Spleen (tissue), 11 donors: Measurements from ENCODE around the gene TRIM25. TPM values are rescaled to one million over a fixed set of nuclear protein-coding genes. Genes with fewer than 3 reads are reported as not detected.

Experiments used
- DNase-seq: peaks from one replicate; pipeline ENCODE4 v3.0.0-alpha.2; 2020
- H3K27ac ChIP-seq, 8 donors: fragments of 200-600 bp; sonication (generic) in 7 of 8; 1 replicate in 4 of 8; 2 replicates in 4 of 8; pipeline versions ENCODE4 v1.5.0 to v1.8.0; 2016 to 2021; ENCODE audit warnings: inconsistent platforms in 4 of 8, mild to moderate bottlenecking in 4 of 8, moderate library complexity in 1 of 8
- H3K27me3 ChIP-seq, 7 donors: fragments of 200-600 bp; sonication (generic) in 6 of 7; replicated peaks in 1 of 7; 1 replicate in 4 of 7; 2 replicates in 3 of 7; pipeline versions ENCODE4 v1.5.0 to v1.8.0; 2016 to 2021; ENCODE audit warnings: inconsistent platforms in 3 of 7, mild to moderate bottlenecking in 1 of 7
- H3K36me3 ChIP-seq, 6 donors: fragments of 200-600 bp; sonication (generic) in 5 of 6; 1 replicate in 4 of 6; 2 replicates in 2 of 6; pipeline versions ENCODE4 v1.5.0 to v1.8.0; 2016 to 2021; ENCODE audit warnings: inconsistent platforms in 2 of 6
- H3K4me1 ChIP-seq, 6 donors: fragments of 200-600 bp; sonication (generic) in 5 of 6; 1 replicate in 3 of 6; 2 replicates in 3 of 6; pipeline versions ENCODE4 v1.5.0 to v1.8.0; 2016 to 2021; ENCODE audit warnings: inconsistent platforms in 3 of 6
- H3K4me3 ChIP-seq, 8 donors: fragments of 200-600 bp; sonication (generic) in 7 of 8; 1 replicate in 4 of 8; 2 replicates in 4 of 8; pipeline versions ENCODE4 v1.5.0 to v1.8.0; 2016 to 2021; ENCODE audit warnings: inconsistent platforms in 4 of 8, mild to moderate bottlenecking in 4 of 8, moderate library complexity in 2 of 8
- H3K9me3 ChIP-seq, 8 donors: fragments of 200-600 bp; sonication (generic) in 7 of 8; 1 replicate in 4 of 8; 2 replicates in 4 of 8; pipeline versions ENCODE4 v1.5.0 to v1.8.0; 2016 to 2021; ENCODE audit warnings: inconsistent platforms in 4 of 8
- CTCF ChIP-seq, 11 experiments: fragments of 200-600 bp in 7 of 11; fragments of 450-650 bp in 4 of 11; sonication (generic) in 4 of 11; IDR thresholded peaks in 8 of 11; conservative IDR thresholded peaks in 3 of 11; 1 replicate in 7 of 11; 2 replicates in 4 of 11; pipeline versions ENCODE4 v1.4.0 to v1.8.0; 2016 to 2021; ENCODE audit warnings: antibody characterized with exemption in 11 of 11, inconsistent platforms in 4 of 11, mild to moderate bottlenecking in 1 of 11
- POLR2A ChIP-seq, 3 donors: fragments of 450-650 bp; IDR thresholded peaks; one replicate each; pipeline ENCODE4 v1.5.1; 2017; ENCODE audit warnings: antibody characterized with exemption in 3 of 3, mild to moderate bottlenecking in 1 of 3
- POLR2AphosphoS5 ChIP-seq, 3 donors: sonication (generic); formaldehyde crosslinking; IDR thresholded peaks; one replicate each; pipeline ENCODE4 v1.5.1; 2017; ENCODE audit warnings: antibody characterized with exemption in 3 of 3
- WGBS, 5 donors: extraction: QIAGEN DNeasy Blood & Tissue Kit in 3 of 5; methylation state at CpG; one replicate each; pipeline versions ENCODE4 v1.1.5 to v1.1.7; 2013 to 2018; 5-methylcytosine and 5-hydroxymethylcytosine counted together
- intact Hi-C: fragments of 100-400 bp; cut with DNase I; formaldehyde crosslinking; loops from one replicate; pipeline ENCODE4 v1.15.0; 2023; ENCODE audit warnings: low total_unique reads
- polyA plus RNA-seq, 3 donors: library from polyadenylated mRNA; stranded (reverse); fragments of 200-250 nt; gene quantifications; one replicate each; pipeline ENCODE4 v1.2.1, GENCODE V29; 2013
- total RNA-seq, 7 donors: library from RNA; depleted of rRNA in 3 of 7; stranded (reverse); fragments of >200 nt in 3 of 7; fragmentation: NEBNext Ultra II Directional in 4 of 7; extraction: Animal tissue kit (Norgen Biotek cat#: 25700) in 4 of 7; gene quantifications; one replicate each; pipeline versions ENCODE4 v1.1.0 to v1.2.1, GENCODE V29; 2016 to 2021
- donor health status: healthy with polysubstance abuse.
- donor health status: DM: no; HTN: no; CAD: no; lungs with moderate emphysema.
- donor health status: DM: no; HTN: no; CAD: no.
- donor health status: Bipolar disorder and iron deficiency.
- donor health status: healthy.
- donor health status: DM: no; HTN: no; CAD: no.
- donor health status: DM: yes; HTN: yes; CAD: no.

The TRIM25 gene
- total and polyA plus RNA-seq, 10 donors: 13.8 to 168 (median 122) TPM

- H3K9me3 ChIP-seq: no peaks in the 10 kb centered on the region
- H3K36me3 ChIP-seq: peaks cover 11 to 100% (median 92%) of the 10 kb centered on the region in 6 donors
- peak overlapping the region in 1 of 8 donors; percentile 7 for H3K27ac ChIP-seq
- TF ChIP-seq CTCF (IDR thresholded peaks at IDR 0.05 in 8 of 11, conservative IDR thresholded peaks at IDR 0.05 in 3 of 11) (no peak), POLR2AphosphoS5 (IDR thresholded peaks at IDR 0.05) (no peak), POLR2A (IDR thresholded peaks at IDR 0.05) (no peak)
- H3K4me1 ChIP-seq: peaks cover 11 to 100% (median 49%) of the 10 kb centered on the region in 6 donors
- intact Hi-C loops: no loop called here
- H3K4me3 ChIP-seq: no peak overlapping the region
- DNase-seq: no peak
- WGBS, 5 donors: 80 to 97% (median 90%) methylated on average over 5 of the region's 5 CpGs
- H3K27me3 ChIP-seq: no peaks in the 10 kb centered on the region
Measured at GRCh38 chr17:56903560-56903959, 10.3 kb downstream of the TRIM25 start.

GRCh38 chr17:56902348-56902747 lies 11.5 kb downstream of the TRIM25 start:
- intact Hi-C loops: no loop called here
- H3K4me3 ChIP-seq: no peak overlapping the region
- WGBS, 5 donors: 71 to 88% (median 87%) methylated on average over 4 of the region's 4 CpGs
- no peaks in the 10 kb centered on the region for H3K27me3 ChIP-seq
- TF ChIP-seq POLR2A (IDR thresholded peaks at IDR 0.05) (no peak), CTCF (IDR thresholded peaks at IDR 0.05 in 8 of 11, conservative IDR thresholded peaks at IDR 0.05 in 3 of 11) (no peak), POLR2AphosphoS5 (IDR thresholded peaks at IDR 0.05) (no peak)
- H3K9me3 ChIP-seq: no peaks in the 10 kb centered on the region
- DNase-seq: no peak
- H3K4me1 ChIP-seq: peaks cover 4 to 100% (median 48%) of the 10 kb centered on the region in 6 donors
- peak overlapping the region in 2 of 8 donors; percentile 26 to 27 for H3K27ac ChIP-seq
- peaks cover 11 to 100% (median 97%) of the 10 kb centered on the region in 6 donors for H3K36me3 ChIP-seq

DNA sequence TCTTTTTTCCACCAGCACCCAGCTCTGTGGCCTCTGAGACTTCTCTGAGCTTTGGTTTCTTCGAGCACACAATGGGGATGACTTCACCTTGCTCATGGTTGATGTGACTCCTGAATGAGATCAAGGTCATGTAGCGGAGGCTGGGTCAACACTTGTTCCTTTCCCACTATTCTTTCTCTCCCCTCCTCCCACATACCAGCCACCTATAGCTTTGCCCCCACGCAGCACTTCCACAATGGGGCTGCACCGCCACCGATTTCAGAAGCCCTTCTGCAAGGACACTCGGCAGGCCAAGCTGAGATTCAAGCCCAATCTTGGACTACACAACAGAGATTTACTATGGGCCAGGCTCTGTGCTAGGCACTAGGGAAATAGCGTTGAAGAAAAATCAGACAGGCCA lies 14.4 kb downstream of the TRIM25 start:
- no peak overlapping the region for H3K4me3 ChIP-seq
- TF ChIP-seq POLR2A (IDR thresholded peaks at IDR 0.05): no peak
- no peak for TF ChIP-seq CTCF (IDR thresholded peaks at IDR 0.05 in 8 of 11, conservative IDR thresholded peaks at IDR 0.05 in 3 of 11)
- no peak for TF ChIP-seq POLR2AphosphoS5 (IDR thresholded peaks at IDR 0.05)
- no peak for DNase-seq
- H3K9me3 ChIP-seq: no peaks in the 10 kb centered on the region
- H3K36me3 ChIP-seq: peaks cover 8 to 100% (median 97%) of the 10 kb centered on the region in 6 donors
- peak overlapping the region in 5 of 8 donors; percentile 33 to 68 (median 50) for H3K27ac ChIP-seq
- peaks cover 0 to 92% (median 49%) of the 10 kb centered on the region in 6 donors for H3K4me1 ChIP-seq
- WGBS, 5 donors: 83 to 93% (median 89%) methylated on average over 7 of the region's 7 CpGs
- intact Hi-C loops: no loop called here
- no peaks in the 10 kb centered on the region for H3K27me3 ChIP-seq

DNA sequence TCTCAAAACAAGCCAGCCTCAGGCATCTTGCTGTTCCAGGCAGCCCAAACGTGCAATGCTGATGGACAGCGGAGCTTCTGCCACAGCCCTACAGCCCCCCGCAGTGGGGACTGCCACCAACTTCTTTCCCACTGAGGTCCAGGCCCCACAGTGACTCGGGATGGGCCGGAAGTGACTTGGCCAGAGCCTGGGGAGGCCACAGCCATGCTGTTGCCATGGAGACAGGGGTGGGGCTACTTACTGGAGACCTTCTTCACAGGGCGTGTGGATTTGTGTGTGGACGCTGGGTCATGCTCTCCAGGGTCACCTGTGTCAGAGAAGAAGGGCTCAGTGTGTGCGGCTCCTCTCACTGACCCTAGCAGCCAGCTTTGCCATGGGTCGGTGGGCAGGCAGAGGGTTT lies 15.0 kb downstream of the TRIM25 start:
- DNase-seq: no peak
- no peak overlapping the region for H3K4me3 ChIP-seq
- peak overlapping the region in 5 of 8 donors; percentile 33 to 68 (median 50) for H3K27ac ChIP-seq
- intact Hi-C loops: no loop called here
- no peaks in the 10 kb centered on the region for H3K27me3 ChIP-seq
- peaks cover 0 to 92% (median 49%) of the 10 kb centered on the region in 6 donors for H3K4me1 ChIP-seq
- TF ChIP-seq CTCF (IDR thresholded peaks at IDR 0.05 in 8 of 11, conservative IDR thresholded peaks at IDR 0.05 in 3 of 11) (no peak), POLR2AphosphoS5 (IDR thresholded peaks at IDR 0.05) (peak; percentile 24 to 78 (median 65))
- peaks cover 7 to 100% (median 97%) of the 10 kb centered on the region in 6 donors for H3K36me3 ChIP-seq
- 68 to 84% (median 74%) methylated on average over 7 to 9 of the region's 9 CpGs for WGBS, 5 donors
- no peaks in the 10 kb centered on the region for H3K9me3 ChIP-seq
